Vagina (tissue), 2 donors: Measurements from ENCODE around the gene TMEM151A. TPM values are rescaled to one million over a fixed set of nuclear protein-coding genes. Genes with fewer than 3 reads are reported as not detected.

Source experiments
- DNase-seq, 2 donors: peaks; one replicate each; pipeline ENCODE4 v3.0.0-alpha.2; 2017; ENCODE audit errors: extremely low spot score in 2 of 2
- H3K27ac ChIP-seq: fragments of 200-600 bp; sonication (generic); one replicate; pipeline ENCODE4 v1.5.1; 2019
- H3K27me3 ChIP-seq: fragments of 200-600 bp; sonication (generic); one replicate; pipeline ENCODE4 v1.5.1; 2019
- H3K36me3 ChIP-seq, 2 donors: fragments of 200-600 bp; sonication (generic); one replicate each; pipeline ENCODE4 v1.5.1; 2017 to 2019
- H3K4me1 ChIP-seq: fragments of 200-600 bp; sonication (generic); one replicate; pipeline ENCODE4 v1.5.1; 2019
- H3K4me3 ChIP-seq, 2 donors: fragments of 200-600 bp; sonication (generic); 1 replicate in 1 of 2; 2 replicates in 1 of 2; pipeline ENCODE4 v1.5.1; 2016 to 2019
- H3K9me3 ChIP-seq: fragments of 200-600 bp; sonication (generic); one replicate; pipeline ENCODE4 v1.5.1; 2019
- CTCF ChIP-seq, 3 experiments: fragments of 450-650 bp in 2 of 3; fragments of 200-600 bp in 1 of 3; sonication (generic) in 1 of 3; IDR thresholded peaks; one replicate each; pipeline ENCODE4 v1.5.1; 2017 to 2019; ENCODE audit warnings: antibody characterized with exemption in 3 of 3, mild to moderate bottlenecking in 2 of 3, moderate library complexity in 2 of 3
- POLR2A ChIP-seq, 2 donors: fragments of 450-650 bp; IDR thresholded peaks; one replicate each; pipeline ENCODE4 v1.6.1; 2017; ENCODE audit warnings: antibody characterized with exemption in 2 of 2, mild to moderate bottlenecking in 2 of 2, moderate library complexity in 2 of 2
- POLR2AphosphoS5 ChIP-seq, 2 donors: sonication (generic); formaldehyde crosslinking; IDR thresholded peaks; one replicate each; pipeline ENCODE4 v1.9.0; 2017; ENCODE audit warnings: antibody characterized with exemption in 2 of 2, mild to moderate bottlenecking in 2 of 2, low read depth in 1 of 2; ENCODE audit not compliant: insufficient read depth in 1 of 2
- intact Hi-C: fragments of 100-400 bp; cut with DNase I; formaldehyde crosslinking; loops from one replicate; pipeline ENCODE4 v1.15.1; 2023
- total RNA-seq: library from RNA; depleted of rRNA; stranded (reverse); fragments of >200 nt; gene quantifications from one replicate; pipeline ENCODE4 v1.2.3, GENCODE V29; 2016

The TMEM151A gene
- total RNA-seq, 1 donor from 2014 or later, result 1.7 TPM

- H3K27me3 ChIP-seq, result no peaks in the 10 kb centered on the region
- peaks cover 40% of the 10 kb centered on the region for H3K4me1 ChIP-seq
- H3K36me3 ChIP-seq, result no peaks in the 10 kb centered on the region
- no peak overlapping the region for H3K4me3 ChIP-seq
- intact Hi-C loops, result loop anchor here (10.0 kb wide), 1 partner anchor 59 kb away; no protein-coding TSS in a partner anchor
- DNase-seq, result no peak
- TF ChIP-seq POLR2A (IDR thresholded peaks at IDR 0.05), result no peak
- no peak for TF ChIP-seq POLR2AphosphoS5 (IDR thresholded peaks at IDR 0.05; ENCODE audit: insufficient read depth in 1 of 2, low read depth in 1 of 2)
- TF ChIP-seq CTCF (IDR thresholded peaks at IDR 0.05), result no peak
- H3K9me3 ChIP-seq, result no peaks in the 10 kb centered on the region
- no peak overlapping the region for H3K27ac ChIP-seq
Measured at GRCh38 chr11:66283461-66284105, 8.1 kb upstream of the TMEM151A start.

GRCh38 chr11:66284526-66285078 is 7.1 kb upstream of the TMEM151A start:
- Histone ChIP-seq H3K27me3 (no peaks in the 10 kb centered on the region), H3K36me3 (no peaks in the 10 kb centered on the region), H3K9me3 (no peaks in the 10 kb centered on the region), H3K4me1 (peaks cover 39% of the 10 kb centered on the region), H3K4me3 (no peak overlapping the region), H3K27ac (no peak overlapping the region)
- intact Hi-C loops, result loop anchor here (10.0 kb wide), 1 partner anchor 60 kb away; no protein-coding TSS in a partner anchor
- DNase-seq, result no peak
- TF ChIP-seq POLR2A (IDR thresholded peaks at IDR 0.05), result no peak
- TF ChIP-seq POLR2AphosphoS5 (IDR thresholded peaks at IDR 0.05; ENCODE audit: insufficient read depth in 1 of 2, low read depth in 1 of 2), result no peak
- TF ChIP-seq CTCF (IDR thresholded peaks at IDR 0.05), result no peak

GRCh38 chr11:66285250-66285947 is 6.3 kb upstream of the TMEM151A start:
- TF ChIP-seq POLR2A (IDR thresholded peaks at IDR 0.05) (no peak), POLR2AphosphoS5 (IDR thresholded peaks at IDR 0.05; ENCODE audit: insufficient read depth in 1 of 2, low read depth in 1 of 2) (no peak), CTCF (IDR thresholded peaks at IDR 0.05) (no peak)
- no peak overlapping the region for H3K4me3 ChIP-seq
- peaks cover 47% of the 10 kb centered on the region for H3K4me1 ChIP-seq
- H3K36me3 ChIP-seq, result no peaks in the 10 kb centered on the region
- no peaks in the 10 kb centered on the region for H3K9me3 ChIP-seq
- no peak overlapping the region for H3K27ac ChIP-seq
- H3K27me3 ChIP-seq, result no peaks in the 10 kb centered on the region
- intact Hi-C loops, result loop anchor here (10.0 kb wide), 1 partner anchor 61 kb away; no protein-coding TSS in a partner anchor
- no peak for DNase-seq

- no peak for DNase-seq
- Histone ChIP-seq H3K4me1 (peaks cover 47% of the 10 kb centered on the region), H3K9me3 (no peaks in the 10 kb centered on the region), H3K27ac (no peak overlapping the region), H3K36me3 (no peaks in the 10 kb centered on the region), H3K27me3 (no peaks in the 10 kb centered on the region), H3K4me3 (no peak overlapping the region)
- TF ChIP-seq POLR2AphosphoS5 (IDR thresholded peaks at IDR 0.05; ENCODE audit: insufficient read depth in 1 of 2, low read depth in 1 of 2), result no peak
- TF ChIP-seq POLR2A (IDR thresholded peaks at IDR 0.05), result no peak
- no peak for TF ChIP-seq CTCF (IDR thresholded peaks at IDR 0.05)
- intact Hi-C loops, result loop anchor here (10.0 kb wide), 1 partner anchor 62 kb away; no protein-coding TSS in a partner anchor
Measured at GRCh38 chr11:66286699-66287098, 5.0 kb upstream of the TMEM151A start.
